GM19193 (cell line): Measurements from ENCODE around the gene ITPR2.

Experiments
- POLR2A ChIP-seq: IDR thresholded peaks from 4 replicates; pipeline ENCODE4 v1.6.1; 2011; ENCODE audit not compliant: insufficient read depth, insufficient read length; ENCODE audit errors: extremely low read depth

The ITPR2 gene

DNA sequence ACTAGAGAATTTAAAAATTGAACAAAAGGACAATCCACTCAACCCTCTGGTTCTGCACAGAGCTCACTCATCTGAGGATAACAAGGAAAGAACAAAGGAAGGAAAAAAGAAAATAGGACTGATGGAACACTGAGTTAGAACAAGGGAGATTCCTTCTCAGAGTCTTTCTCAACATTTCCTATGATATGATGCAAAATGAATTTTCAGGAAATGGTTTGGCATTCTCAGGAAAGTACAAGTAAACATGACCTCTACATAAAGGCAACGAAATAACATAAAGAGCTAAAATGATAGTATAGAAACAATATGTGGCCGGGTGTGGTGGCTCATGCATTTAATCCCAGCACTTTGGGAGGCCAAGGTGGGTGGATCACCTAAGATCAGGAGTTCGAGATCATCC lies 135.8 kb downstream of the ITPR2 start:
- TF ChIP-seq POLR2A = no peak

DNA sequence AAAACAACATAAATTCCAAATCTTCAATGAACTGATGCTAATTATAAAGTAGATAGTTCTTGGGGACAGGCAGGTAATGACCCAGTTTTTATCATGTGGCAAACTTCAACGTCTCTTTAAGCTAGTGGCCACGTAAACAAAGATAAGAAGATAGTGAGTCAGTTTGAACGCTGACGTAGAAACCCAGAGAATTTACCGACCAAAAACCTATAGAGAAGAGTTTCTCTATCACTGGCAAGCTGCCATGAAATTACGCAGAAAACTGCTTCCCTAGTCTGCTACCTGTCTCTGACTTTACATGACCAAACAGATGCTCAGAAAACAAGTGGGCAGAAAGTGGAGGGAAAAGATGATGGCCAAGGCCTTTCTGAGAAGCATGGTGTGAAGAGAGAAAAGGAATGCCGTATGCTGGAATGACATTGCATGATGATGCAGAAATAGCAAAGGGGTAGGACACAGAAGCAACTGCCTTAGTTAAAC lies 136.3 kb downstream of the ITPR2 start:
- no peak for TF ChIP-seq POLR2A

DNA sequence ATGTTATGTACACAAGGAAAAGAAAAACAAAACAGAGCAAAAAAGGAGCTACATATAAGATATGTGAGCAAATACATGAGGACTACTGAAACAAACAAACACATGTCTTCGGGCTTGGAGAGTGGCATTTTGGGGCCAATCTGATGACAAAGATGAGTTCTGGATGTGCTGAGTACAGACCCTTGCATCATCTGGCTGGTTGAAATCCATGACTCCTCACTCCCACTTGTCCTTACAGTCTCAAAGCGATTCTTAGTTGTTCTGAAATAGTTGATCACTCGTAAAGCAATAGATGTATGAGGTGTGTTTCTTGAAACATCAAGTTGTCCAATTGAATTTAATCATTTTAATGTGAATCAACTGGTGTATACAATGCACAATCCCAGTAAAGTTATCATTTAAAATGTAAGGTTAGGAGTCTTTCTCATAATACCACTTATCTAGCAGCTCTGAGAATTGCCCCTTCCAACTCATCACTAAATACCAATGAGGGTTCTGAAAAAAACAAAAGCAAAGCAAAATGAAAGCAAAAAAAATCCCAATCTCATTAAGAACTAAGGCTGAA lies 136.9 kb downstream of the ITPR2 start:
- TF ChIP-seq POLR2A = no peak

GRCh38 chr12:26694402-26694801 lies 138.6 kb downstream of the ITPR2 start:
- TF ChIP-seq POLR2A = no peak

GRCh38 chr12:26692407-26692806 lies 140.6 kb downstream of the ITPR2 start:
- TF ChIP-seq POLR2A = no peak

DNA sequence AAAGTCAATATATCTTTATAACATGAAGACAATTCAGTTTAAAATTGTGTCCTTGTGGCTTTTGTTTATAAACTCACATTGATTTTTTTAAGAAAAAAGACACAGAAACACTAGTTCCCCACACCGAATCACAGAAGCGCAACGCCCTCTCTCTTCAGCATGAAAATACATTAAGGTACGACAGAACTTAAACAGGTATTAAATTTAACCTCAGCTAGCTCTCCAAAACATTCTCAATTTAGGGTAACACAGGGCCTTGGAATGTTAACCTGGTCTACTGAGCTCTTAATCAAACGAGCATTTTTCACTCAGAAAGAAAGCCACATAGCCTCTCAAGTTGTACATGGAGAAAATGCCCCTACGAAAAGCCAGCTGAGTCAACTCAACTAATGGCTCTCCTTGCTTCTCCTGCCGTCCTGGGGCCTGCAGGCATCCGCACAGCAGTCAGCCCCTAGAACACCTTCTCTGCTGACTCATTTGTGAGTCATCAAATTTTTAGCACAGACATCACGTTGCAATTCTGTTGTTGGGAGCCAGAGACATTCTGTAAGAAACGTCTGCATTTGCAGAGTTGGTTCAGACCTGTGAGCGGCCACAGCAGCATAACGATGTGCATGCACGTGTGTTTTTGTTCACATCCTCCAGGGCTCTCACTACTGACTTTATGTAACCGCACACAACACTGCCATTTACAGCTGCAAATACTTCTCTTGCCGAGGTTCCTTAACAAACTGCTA lies 141.6 kb downstream of the ITPR2 start:
- no peak for TF ChIP-seq POLR2A

- TF ChIP-seq POLR2A = no peak
Measured at GRCh38 chr12:26690601-26691000, 142.4 kb downstream of the ITPR2 start.

DNA sequence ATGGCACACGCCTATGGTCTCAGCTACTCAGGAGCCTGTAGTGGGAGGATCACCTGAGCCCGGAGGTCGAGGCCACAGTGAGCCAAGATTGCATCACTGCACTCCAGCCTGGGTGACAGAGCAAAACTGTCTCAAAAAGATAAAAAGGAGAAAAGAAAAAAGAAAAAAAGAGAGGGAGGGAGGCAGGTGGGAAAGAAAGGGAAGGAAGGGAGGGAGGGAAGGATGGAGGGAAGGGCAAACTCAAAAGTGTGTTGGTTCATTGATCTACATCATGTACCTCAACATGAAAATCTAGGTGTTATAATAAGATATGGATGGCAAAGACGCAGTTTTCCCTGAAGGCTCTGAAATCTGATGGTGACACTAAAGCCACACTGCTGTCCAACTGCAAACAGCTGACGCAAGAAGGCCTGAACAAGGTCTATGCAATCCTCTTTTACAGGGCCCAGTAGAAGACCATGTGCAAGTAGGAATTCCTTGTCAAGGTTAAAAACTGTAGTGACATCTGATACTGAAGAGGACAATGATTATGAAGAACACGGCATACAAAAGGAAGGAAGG lies 143.6 kb downstream of the ITPR2 start:
- no peak for TF ChIP-seq POLR2A

DNA sequence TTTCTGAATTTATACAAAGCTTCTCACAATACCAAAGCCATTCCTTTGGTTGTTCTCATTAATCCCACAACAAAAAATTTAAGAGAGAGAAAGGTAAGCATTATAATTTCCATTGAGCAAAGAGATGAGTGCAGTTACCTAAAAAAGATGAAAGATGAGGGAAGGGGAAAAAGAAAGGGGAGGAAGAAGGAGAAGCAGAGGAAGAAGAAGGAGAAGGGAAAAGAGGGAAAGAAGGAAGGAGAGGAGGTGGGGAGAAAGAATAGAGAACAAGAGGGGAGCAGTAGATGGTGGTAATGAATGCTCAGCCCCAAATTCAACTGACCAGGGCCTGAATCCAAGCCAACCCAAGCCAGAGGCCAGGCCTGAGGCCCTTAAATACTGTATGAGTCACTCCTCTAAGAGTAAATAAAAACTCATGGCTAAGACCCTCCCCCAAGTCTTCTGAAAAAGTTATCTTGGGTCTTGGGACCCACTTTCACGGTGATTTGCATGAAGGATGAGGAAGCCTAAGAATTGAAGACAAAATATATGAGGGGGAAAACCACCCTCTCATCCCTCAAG lies 144.6 kb downstream of the ITPR2 start:
- TF ChIP-seq POLR2A = no peak

DNA sequence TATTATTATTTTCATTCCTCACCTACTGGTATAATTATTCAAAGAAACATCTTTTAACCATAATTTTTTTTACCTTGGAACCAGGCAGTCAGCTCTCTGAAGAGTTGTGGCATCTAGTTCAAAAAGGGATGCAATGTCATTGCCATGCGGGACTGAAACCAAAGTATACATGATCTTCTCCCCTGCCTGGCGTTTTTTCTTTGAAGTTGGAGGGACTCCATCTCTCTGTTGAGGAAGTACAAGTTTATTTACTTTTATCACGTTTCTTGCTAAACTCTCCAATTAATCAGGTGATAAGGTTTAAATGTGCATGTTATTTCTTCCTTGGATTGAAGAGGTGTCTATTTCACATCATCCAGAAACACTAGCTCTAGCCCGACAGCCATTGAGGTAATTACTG lies 146.6 kb downstream of the ITPR2 start:
- no peak for TF ChIP-seq POLR2A

DNA sequence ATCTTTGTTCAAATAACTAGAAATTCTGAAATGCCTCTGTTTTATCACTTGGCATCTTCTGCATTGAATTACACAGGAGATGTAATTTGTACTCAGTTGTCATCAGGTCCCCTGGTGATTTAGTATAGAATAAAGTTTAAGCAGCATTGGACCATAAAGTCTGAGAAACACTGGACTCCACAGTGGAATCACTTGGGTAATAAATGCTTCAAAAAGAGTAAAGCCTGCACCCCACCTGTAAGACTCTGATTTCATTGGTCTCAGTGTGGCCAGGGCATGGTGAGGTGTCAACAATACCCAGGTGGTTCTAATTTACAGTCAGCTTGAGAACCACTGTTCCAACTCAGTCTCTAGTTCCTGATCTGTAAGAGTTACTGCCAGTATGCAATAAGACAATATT lies 148.9 kb downstream of the ITPR2 start:
- no peak for TF ChIP-seq POLR2A

DNA sequence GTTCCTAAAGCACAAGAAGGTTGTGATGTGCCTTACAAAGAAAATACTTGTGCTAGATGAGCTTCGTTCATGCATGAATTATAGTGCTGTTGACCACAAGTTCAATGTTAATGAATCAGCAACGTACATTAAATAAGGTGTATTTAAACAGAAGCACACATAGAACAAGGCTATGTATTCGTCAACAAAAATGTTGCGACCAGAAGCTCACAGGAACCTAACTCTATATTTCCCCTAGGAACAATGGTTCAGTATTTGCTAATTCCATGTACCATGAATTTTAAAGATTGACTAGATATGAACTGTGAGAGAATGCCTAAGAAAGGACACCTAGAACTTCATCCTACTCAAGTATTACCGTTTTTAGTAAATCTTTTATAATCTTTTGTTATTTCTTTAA lies 149.6 kb downstream of the ITPR2 start:
- TF ChIP-seq POLR2A = no peak

DNA sequence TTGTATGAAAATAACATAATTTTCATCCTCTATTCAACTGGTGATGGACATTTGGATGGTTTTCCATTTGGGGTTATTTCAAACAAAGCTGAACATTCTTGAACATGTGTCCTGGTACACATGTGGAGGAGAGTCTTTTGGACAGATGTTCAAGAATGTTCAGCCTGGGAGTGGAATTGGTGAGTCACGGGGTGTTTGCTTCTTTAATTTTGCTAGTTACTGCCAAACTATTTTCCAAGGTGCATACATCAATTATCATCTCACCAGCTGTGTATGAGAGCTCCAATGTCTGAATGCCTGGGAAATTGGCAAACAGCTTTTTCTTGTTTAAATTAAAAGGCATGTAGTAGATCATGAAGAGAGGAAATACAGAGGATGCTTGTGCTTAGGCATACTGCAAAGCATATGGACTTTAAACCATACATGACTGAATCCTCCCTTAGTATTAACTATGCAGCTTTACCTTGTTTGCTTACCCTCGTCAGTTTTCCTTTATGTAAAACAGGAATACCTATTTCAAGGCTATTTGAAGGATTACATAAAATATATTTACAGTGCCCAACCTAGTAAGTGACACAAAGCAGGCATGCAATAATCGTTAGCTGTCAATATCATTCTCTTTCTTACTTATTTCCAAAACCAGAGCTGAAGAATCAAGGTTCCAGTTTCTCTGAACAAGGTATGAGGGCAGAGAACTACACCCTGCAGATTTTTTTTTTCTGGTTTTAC lies 152.1 kb downstream of the ITPR2 start:
- no peak for TF ChIP-seq POLR2A

DNA sequence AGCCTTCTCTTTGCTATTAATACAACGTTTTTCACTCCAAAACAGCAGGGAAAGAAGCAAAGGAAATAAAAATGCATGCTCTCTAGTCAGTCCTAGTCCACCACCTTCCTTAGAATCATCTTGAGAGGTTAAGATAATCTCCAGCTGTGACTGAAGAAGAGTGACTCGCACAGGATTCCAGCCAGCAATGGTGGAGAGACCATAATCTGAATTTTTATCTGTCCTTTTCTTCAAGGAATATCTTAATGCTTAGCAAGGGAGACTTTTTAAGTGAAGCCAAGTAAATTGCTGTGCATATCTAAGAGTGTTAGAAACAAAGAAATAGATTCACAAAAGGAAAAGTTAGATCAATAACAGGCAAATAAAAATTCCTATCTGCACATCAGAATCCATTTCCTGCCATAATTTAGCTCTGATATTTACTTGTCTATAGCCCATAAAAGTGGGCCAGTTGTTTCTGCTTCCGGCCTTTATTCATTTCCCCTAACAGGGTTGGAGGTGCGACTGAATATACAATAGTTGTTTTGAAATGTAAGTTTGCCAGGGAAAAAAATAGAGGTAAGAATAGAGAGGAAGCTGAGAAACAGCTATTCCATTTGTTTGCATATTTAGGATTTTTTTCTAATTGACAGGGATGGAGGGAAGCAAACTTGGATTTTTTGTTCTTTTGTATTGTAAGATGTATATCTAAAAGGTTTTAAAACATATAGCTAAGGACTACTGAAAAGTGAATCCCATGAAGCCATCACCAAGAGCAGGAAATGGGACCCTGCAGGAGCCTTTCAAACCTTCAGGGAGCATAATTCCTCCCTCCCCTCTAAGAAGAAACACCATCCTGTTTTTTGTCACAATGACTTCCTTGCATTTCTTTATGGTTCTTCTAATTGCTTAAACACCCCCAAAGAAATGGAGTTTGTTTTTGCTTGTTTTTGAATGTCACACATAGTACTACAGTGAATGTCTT lies 154.0 kb downstream of the ITPR2 start:
- TF ChIP-seq POLR2A = no peak
